ENCODE data around the gene MPIG6B.

The MPIG6B gene

GRCh38 chr6:31721351-31722020, 1.7 kb upstream of the MPIG6B start, which contains the start of gene LY6G6C:
Gene LY6G6C (minus strand): TSS chr6:31721746. CDS start chr6:31721679, 67 bp downstream.
- H3K4me3 ChIP-seq (ENCODE audit: low read depth, low read length), result no peak within 1 kb of the TSS
- TF ChIP-seq CTCF (IDR thresholded peaks at IDR 0.05; ENCODE audit: borderline replicate concordance, insufficient read depth, low read depth, low read length), result no peak

DNA sequence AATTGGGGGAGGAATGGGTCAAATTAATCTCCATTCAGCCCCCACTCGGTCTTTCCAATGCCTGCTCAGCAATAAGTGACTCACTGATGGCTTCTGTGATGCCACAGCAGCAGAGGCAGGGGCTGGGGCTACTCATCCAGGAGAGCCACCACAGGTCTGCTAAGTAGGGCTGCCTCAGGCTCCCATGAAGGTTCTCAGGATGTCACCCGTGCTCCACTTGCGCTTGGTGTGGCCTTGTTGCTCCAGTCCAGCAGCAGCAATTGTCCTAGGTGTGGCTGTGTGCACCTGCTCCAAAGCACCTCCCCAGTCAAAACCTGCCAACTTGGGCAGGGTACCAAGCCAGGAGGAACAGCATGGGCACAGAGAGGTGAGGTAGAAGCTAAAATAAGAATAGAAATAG, 1.0 kb upstream of the MPIG6B start:
- no peak overlapping the region for H3K4me3 ChIP-seq (ENCODE audit: low read depth, low read length)
- TF ChIP-seq CTCF (IDR thresholded peaks at IDR 0.05; ENCODE audit: borderline replicate concordance, insufficient read depth, low read depth, low read length), result no peak

- no peak overlapping the region for H3K4me3 ChIP-seq (ENCODE audit: low read depth, low read length)
- TF ChIP-seq CTCF (IDR thresholded peaks at IDR 0.05; ENCODE audit: borderline replicate concordance, insufficient read depth, low read depth, low read length), result no peak
Measured at GRCh38 chr6:31723980-31724691, 963 bp downstream of the MPIG6B start.

DNA sequence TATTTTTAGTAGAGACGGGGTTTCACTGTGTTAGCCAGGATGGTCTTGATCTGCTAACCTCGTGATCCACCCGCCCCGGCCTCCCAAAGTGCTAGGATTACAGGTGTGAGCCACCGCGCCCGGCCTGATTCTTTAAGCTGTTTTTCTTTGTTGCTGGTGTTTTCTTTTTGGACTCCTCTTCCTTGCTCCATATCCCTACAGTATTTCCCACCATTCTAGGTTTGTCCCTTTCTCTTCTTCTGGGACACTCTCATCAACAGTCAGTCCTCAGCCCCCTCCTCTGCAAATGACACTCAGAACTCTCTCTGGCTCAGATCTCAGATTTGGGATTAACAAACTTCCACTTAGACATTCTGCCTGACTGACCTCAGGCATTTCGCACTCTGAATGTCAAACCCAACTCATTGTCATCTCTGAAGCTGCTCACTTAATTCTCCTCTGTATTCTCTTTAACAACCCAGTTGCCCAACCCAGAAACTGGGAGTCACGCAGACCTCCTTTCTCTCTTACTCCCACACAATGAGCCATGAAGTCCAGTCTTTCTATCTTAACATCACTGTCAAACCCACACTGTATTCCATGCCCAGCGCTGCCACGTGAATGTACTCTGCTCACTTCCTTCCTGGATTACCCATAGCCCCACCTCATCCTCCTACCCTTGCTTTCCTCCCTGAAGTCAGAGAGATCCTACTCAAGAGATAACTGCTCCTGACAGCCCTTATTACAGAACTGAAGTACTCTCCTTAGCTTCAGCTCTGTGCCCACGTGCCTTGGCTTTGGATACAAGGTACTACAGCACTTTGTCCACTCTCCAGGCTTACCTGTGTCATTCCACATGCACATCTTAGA, 2.6 kb downstream of the MPIG6B start:
- no peak for TF ChIP-seq CTCF (IDR thresholded peaks at IDR 0.05; ENCODE audit: borderline replicate concordance, insufficient read depth, low read depth, low read length)

GRCh38 chr6:31727034-31727716, 4.0 kb downstream of the MPIG6B start:
- no peak for TF ChIP-seq CTCF (IDR thresholded peaks at IDR 0.05; ENCODE audit: borderline replicate concordance, insufficient read depth, low read depth, low read length)
- no peak overlapping the region for H3K4me3 ChIP-seq (ENCODE audit: low read depth, low read length)

More for the DNA sequence above, 2.6 kb downstream of the MPIG6B start:
- no peak overlapping the region for H3K4me3 ChIP-seq (ENCODE audit: low read depth, low read length)

DNA sequence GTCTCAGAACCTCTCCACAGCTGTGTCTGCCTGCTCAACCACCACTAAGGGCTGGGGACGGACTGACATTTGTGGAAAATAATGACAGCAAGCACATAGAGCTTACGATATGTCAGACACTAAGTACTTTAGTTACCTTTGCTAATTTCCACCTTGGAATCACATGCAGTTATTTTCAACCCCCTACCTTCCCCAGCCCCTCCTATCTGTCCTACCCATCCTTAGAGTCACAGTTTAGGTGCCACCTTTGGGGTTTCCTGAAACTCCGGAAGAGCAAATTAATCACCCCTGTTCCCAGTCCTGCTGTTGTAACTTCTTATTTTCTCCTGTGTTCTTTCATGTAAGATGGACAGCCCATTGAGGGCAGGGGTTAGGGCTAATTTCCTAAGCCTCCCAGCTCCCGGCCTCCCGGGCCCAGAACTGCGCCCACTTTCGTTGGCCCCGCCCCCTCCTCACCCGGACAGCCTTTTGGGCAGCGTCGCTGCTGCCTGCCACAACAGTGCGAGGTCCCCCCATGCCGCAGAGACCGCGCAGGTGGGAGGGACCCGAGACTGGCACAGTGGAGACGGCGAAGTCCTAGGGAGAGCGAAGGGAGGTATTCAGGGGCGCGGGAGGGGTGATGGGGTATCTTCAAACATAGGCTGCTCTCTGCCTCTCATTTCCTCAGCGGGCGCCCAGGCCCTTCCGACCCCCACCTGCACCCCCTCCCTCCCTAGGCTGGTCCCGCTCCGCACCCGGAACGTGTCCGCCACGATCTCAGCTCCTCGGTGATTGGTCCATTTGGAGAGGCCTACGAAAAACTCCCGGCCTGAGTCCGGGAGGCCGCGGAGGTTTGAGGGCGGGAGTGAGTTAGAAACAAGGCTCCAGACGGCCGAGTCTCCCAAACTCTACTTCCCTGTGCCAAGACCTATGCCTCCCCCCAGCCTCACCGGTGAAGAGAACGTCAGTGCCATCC, 4.8 kb downstream of the MPIG6B start:
- no peak overlapping the region for H3K4me3 ChIP-seq (ENCODE audit: low read depth, low read length)
- no peak for TF ChIP-seq CTCF (IDR thresholded peaks at IDR 0.05; ENCODE audit: borderline replicate concordance, insufficient read depth, low read depth, low read length)

All from GM12875 (cell line).